GM15510 (cell line): ENCODE results near the gene ATRN.

ENCODE experiments used
- POLR2A ChIP-seq: IDR thresholded peaks from 3 replicates; pipeline ENCODE4 v1.6.1; 2011; ENCODE audit warnings: borderline replicate concordance; ENCODE audit not compliant: insufficient read length; ENCODE audit errors: extremely low read depth

ATRN gene

GRCh38 chr20:3470627-3471396, at the start of gene ATRN:
TSS of gene ATRN (plus strand) at chr20:3471018. CDS start at chr20:3471108, 90 bp downstream.
- peak; percentile 97 for TF ChIP-seq POLR2A

GRCh38 chr20:3421985-3422384, 48.8 kb upstream of the ATRN start:
- TF ChIP-seq POLR2A = no peak

GRCh38 chr20:3423126-3423525, 47.7 kb upstream of the ATRN start:
- no peak for TF ChIP-seq POLR2A

GRCh38 chr20:3430376-3431069, 40.3 kb upstream of the ATRN start:
- TF ChIP-seq POLR2A = no peak

GRCh38 chr20:3431109-3431508, 39.7 kb upstream of the ATRN start:
- TF ChIP-seq POLR2A = no peak

- no peak for TF ChIP-seq POLR2A
Measured at GRCh38 chr20:3432844-3433243, 38.0 kb upstream of the ATRN start.

GRCh38 chr20:3433744-3434143, 37.1 kb upstream of the ATRN start:
- no peak for TF ChIP-seq POLR2A

GRCh38 chr20:3434232-3434631, 36.6 kb upstream of the ATRN start:
- no peak for TF ChIP-seq POLR2A

GRCh38 chr20:3436864-3437574, 33.8 kb upstream of the ATRN start:
- TF ChIP-seq POLR2A = no peak

- no peak for TF ChIP-seq POLR2A
Measured at GRCh38 chr20:3446779-3447178, 24.0 kb upstream of the ATRN start.

- no peak for TF ChIP-seq POLR2A
Measured at GRCh38 chr20:3447321-3447720, 23.5 kb upstream of the ATRN start.

- no peak for TF ChIP-seq POLR2A
Measured at GRCh38 chr20:3449319-3449718, 21.5 kb upstream of the ATRN start.

GRCh38 chr20:3452136-3452535, 18.7 kb upstream of the ATRN start:
- TF ChIP-seq POLR2A = no peak

GRCh38 chr20:3452690-3453089, 18.1 kb upstream of the ATRN start:
- TF ChIP-seq POLR2A = no peak

GRCh38 chr20:3454831-3455230, 16.0 kb upstream of the ATRN start:
- TF ChIP-seq POLR2A = no peak
